Fibroblast of skin of left quadriceps (primary cell): ENCODE results near the gene CHL1.

Experiments used
- DNase-seq, 2 experiments: peaks; one replicate each; pipeline ENCODE4 v3.0.0-alpha.2; 2013; ENCODE audit warnings: low read depth in 2 of 2

Gene CHL1

GRCh38 chr3:394775-395174 lies 198.2 kb downstream of the CHL1 start:
- no peak for DNase-seq

GRCh38 chr3:396293-396692 lies 199.7 kb downstream of the CHL1 start:
- no peak for DNase-seq

GRCh38 chr3:399647-400046 lies 203.1 kb downstream of the CHL1 start:
- no peak for DNase-seq

- no peak for DNase-seq
Observed at GRCh38 chr3:403826-404225, 207.3 kb downstream of the CHL1 start.

DNA sequence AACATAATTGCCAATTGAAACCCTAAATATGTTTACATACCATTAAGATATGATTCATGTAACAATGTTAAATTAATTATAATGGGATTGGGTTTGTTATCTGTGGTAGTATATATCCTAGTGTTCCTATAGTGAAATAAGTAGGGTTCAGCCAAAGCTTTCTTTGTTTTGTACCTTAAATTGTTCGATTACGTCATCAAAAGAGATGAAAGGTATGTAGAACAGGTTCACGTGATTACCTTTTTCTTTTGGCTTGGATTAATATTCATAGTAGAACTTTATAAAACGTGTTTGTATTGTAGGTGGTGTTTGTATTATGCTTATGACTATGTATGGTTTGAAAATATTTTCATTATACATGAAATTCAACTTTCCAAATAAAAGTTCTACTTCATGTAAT lies 212.4 kb downstream of the CHL1 start:
- DNase-seq, result no peak

DNA sequence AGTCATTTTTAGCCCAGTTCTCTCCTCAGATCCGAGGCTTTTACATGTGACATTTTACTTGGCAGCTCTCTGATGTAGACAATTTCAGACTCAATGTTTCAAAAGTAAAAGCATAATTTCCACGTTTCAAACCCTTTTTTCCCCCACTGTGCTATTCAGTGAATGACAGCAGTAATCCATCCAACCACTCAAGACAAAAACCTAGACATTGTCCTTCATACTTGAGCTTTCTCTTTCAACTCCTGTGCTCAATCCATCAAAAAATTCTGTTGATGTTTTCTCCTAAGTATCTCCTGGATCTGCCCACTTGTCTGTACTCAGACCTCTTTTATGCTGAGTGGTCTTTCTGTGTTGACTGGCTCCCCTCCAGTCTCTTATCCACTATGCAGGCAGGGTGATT lies 214.7 kb downstream of the CHL1 start:
- no peak for DNase-seq

DNA sequence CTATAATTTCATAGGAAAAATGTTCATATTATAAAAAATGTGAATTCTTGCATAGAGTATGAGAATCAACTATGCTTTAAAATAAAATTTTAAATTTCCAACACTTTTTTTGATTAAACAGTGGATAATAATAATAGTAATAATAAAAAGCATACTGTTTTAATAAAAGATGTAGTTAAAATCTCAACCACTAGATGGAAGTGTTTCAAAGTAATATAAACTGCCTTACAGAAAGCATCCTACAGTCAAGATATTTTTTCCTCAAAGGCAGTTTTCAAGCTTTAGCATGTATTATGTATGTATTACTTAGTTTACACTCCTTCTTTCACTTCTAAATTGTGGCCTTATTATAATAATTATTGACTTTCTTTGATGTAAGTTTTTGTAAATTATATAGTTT lies 217.5 kb downstream of the CHL1 start:
- DNase-seq, result no peak

DNA sequence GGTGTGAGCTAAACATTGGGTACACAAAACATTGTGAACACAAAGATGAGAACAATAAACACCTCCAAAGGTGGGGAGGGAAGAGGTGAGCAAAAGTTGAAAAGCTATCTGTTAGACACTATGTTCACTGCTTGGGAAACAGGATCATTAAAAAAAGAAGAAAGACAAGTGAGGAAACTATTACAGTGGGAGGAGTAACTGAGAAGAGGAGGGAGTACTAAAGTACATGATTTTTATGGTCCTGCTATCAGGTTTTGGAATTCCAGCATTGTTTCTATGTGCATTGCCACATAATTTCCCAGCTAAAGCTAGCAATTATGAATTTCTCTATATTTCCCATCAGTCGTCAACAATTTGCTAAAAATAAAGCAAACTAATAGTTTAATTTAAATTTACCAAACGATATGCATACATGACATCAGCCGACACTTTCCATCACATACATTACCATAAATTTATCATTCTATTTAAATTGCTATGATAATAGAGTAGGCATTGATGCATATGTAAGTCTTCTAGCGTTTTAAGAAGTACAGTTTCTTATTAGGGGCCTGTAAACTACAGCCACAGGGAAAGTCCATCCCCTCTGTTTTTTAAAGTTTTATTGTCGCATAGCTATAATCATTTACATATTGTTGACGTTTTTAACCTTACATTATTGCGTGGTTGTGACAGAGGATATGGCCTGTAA lies 221.8 kb downstream of the CHL1 start:
- no peak for DNase-seq

DNA sequence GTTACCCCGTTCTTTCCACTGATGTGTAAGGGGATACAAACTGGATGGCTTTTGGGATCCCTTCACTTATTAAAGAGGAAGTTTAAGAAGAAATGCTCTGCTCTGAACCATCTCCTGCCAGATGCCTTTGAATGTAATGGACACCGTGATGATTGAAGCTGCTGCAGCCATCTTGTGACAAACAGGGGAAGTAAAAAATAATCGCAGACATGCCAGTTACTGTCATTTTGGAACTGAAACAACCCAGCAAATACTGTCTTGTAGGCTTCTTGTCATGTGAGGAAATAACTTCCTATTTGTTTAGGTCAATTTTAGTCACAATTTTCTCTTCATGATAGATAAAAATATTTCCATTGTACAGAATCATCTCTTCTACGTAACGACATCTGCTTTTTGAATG lies 224.0 kb downstream of the CHL1 start:
- no peak for DNase-seq

- no peak for DNase-seq
Observed at GRCh38 chr3:425079-425478, 228.5 kb downstream of the CHL1 start.

DNA sequence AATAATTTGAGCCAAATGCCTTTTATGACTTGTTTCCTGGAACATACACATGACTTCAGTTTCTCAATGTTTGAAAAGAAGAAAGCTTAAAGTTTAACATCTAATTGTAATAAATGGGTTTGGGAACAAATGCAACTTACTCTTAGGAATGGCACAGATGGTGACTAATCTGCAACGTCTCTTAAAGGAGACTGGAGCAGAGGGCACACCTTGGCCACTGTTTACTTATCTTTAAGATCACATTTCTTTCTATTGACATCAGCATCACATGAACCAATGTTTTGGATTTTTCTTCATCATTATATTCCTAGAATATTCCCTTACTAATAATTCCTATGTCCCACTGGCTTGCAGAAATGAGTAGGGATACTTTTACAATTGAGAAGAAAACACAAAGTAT lies 229.5 kb downstream of the CHL1 start:
- DNase-seq, result no peak

DNA sequence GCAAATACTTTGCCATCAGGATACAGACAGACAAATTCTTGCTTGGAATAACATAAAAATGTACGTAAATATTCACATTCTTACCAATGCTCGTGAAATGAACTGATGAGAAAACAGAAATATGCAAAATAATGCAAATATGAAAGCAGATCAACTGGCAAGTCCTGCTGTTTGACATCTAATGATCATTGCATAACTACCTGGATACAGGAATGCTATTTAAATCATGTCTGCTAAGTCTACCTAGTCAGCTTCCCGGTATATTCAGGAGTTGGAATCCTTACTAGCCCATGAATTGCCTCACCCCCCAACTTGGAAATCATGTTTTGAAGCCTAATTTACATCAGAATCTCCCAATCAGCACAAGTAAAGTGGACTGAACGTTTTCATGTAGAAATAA lies 230.6 kb downstream of the CHL1 start:
- DNase-seq, result no peak

GRCh38 chr3:430186-430585 lies 233.6 kb downstream of the CHL1 start:
- no peak for DNase-seq

DNA sequence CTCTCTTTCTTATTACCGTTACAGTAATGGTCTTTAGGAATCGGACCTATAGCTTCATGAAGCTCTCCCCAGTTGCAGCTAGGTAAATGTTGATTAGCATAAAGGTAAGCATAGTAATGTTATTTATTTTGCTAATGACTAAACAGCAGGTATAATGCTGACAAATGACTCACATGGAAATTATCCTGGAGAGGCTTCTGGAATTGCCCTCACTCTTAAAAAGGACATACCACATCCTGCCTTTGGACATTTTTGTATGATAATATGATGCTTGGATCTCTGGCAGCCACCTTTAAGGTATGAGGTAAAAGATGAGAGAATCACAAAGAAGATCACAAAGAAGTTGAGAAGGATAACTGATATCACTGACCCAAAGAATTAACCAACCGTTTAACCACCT lies 238.6 kb downstream of the CHL1 start:
- DNase-seq, result no peak

GRCh38 chr3:436053-436452 lies 239.5 kb downstream of the CHL1 start:
- no peak for DNase-seq

- no peak for DNase-seq
Observed at GRCh38 chr3:440826-441225, 244.3 kb downstream of the CHL1 start.

DNA sequence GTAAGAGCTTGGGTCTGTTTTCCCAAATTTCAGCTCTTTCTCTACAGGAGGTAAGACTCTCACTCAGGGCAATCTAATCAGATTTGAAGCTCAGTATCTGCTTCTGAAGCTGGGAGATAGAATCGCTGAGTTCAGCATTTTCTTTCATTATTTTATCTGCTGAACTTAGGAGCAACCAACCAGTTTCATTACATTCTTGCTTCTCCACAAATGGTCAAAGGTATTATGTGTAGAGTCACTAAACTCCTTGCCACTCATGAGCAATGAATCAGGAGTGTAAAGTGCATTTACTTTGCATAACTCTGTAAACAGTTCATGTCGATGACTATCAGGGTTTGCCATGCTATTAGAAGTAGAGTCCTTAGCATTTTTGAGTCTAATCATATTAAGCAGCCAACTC lies 249.4 kb downstream of the CHL1 start:
- no peak for DNase-seq

- no peak for DNase-seq
Observed at GRCh38 chr3:447671-448070, 251.1 kb downstream of the CHL1 start.

DNA sequence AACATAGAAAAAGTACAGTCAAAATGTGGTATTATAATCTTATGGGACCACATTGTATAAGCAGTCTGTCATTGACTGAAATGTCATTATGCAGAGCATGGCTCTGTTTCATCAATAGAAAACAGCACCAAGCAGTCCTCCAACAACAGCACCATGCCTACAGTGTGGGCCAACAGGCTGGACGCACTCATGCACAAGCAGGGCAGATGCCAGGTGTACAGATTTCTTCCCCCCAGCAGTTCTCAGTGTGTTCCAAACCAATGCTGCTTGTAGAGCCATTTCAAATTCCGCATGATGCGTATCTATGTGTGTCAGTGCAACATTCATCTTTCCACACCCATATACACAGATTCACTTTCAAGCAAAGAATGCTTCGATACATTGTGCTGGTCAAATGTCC lies 253.1 kb downstream of the CHL1 start:
- DNase-seq, result no peak

- DNase-seq, result no peak
Observed at GRCh38 chr3:452221-452620, 255.7 kb downstream of the CHL1 start.

DNA sequence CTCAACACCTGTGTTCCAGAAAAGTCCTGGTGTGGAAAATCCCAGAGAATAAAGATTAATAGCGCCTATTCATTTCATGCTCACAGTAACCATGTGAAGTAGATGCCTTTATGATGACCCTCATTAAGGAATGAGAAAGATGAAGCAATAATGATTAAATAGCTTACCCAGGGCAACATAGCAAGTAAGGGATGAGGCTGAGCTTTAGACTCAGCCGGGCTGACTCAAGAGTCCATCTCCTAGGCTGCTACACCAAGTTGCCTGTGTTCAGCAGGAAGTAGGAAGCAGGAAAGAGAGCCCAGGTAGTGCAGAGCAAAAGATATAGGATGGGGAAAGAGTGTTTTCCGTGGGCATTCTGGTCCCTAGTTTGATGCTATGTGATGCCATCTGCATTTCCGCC lies 256.5 kb downstream of the CHL1 start:
- no peak for DNase-seq

GRCh38 chr3:454986-455385 lies 258.4 kb downstream of the CHL1 start:
- no peak for DNase-seq

DNA sequence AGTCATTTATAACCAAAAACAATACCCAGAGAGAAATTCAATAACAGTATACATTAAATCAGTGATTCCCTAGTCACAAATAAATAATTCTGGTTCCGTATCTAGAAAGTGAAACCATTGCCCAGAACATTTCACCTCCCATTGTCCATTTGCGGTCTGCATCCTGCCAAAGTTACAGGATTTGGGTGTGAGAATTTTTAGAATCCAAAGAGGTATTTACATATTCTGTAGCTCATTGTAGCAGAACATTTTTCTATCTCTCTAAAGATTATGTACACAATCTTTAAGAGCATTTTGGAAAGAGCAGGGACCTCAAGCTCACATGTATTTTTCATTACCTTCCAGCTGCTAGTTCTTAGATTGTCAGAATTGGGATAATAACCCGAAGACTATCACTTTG lies 261.6 kb downstream of the CHL1 start:
- DNase-seq, result no peak

- DNase-seq, result no peak
Observed at GRCh38 chr3:458653-459310, 262.2 kb downstream of the CHL1 start.
